ENCODE results near the gene SLITRK6.

- TF ChIP-seq TAF1 (IDR thresholded peaks at IDR 0.05; ENCODE audit: low read depth) (no peak), YY1 (IDR thresholded peaks at IDR 0.05; ENCODE audit: low read depth) (no peak), TCF12 (IDR thresholded peaks at IDR 0.05; ENCODE audit: low read depth) (no peak)
Observed at GRCh38 chr13:85828094-85828684, 29.0 kb upstream of the SLITRK6 start.

All from Ishikawa (cell line).